Caco-2 (cell line): Measurements from ENCODE around the gene IDE. TPM values are rescaled to one million over a fixed set of nuclear protein-coding genes. Genes with fewer than 3 reads are reported as not detected.

Experiments
- total RNA-seq: library from RNA; stranded (reverse); gene quantifications from 2 replicates; pipeline ENCODE4 v1.2.3, GENCODE V29; 2022

Gene IDE
- total RNA-seq, 1 experiment from 2014 or later: 85.5 TPM

Other genes starting within 250 kb of the IDE start
- gene KIF11, start 19.0 kb upstream of the IDE start, total RNA-seq: 37.7 TPM in 2 replicates
- 5.8 and 6.7 TPM in 2 replicates for gene HHEX, start 115.9 kb upstream of the IDE start, total RNA-seq